ENCODE results near the gene WEE2. TPM values are rescaled to one million over a fixed set of nuclear protein-coding genes. Genes with fewer than 3 reads are reported as not detected.

The WEE2 gene
- polyA plus RNA-seq, 1 donor from 2014 or later, result 0.63 TPM

DNA sequence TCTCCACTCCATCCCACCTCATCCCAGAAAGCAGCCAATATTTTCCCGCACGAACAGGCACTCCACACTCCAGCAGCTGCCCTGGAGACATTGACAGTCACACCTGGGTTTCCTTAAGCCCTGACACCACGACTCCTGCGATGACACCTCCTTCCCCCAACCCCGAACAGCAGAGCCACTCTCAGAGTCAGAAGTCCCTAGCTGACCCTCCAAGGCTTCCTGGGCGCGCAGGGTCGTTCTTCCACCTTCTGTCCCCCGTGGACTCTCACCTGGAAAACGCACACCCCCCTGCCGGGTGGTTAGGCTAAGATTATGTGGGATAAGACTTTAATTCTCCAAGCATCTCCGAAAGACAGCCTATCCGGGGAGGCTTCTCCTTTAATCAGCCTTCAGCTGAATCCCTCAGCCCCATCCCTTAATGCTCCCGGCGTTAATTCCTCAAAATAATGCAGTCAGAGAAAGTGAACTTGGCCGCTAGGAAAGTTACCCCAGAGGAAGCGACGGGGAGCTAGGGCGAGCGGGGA, 7.2 kb upstream of the WEE2 start:
- no peak overlapping the region for H2AFZ ChIP-seq (ENCODE audit: low read depth, low read length)
- H3K4me3 ChIP-seq (ENCODE audit: low read length), result peak overlapping the region; percentile 69
- no peaks in the 10 kb centered on the region for H3K9me2 ChIP-seq (ENCODE audit: insufficient read depth, low read length)
- H3K27me3 ChIP-seq (ENCODE audit: insufficient read depth, low read depth, low read length), result no peaks in the 10 kb centered on the region
- no peaks in the 10 kb centered on the region for H4K20me1 ChIP-seq (ENCODE audit: insufficient read depth)
- H3K9ac ChIP-seq (ENCODE audit: low read length), result peak overlapping the region; percentile 50
- peaks cover 30% of the 10 kb centered on the region for H3K79me2 ChIP-seq (replicated peaks; ENCODE audit: insufficient read depth, low read length)
- H3K36me3 ChIP-seq (ENCODE audit: insufficient read depth, low read length), result no peaks in the 10 kb centered on the region
- H3K27ac ChIP-seq (ENCODE audit: low read length), result peak overlapping the region; percentile 15
- no peaks in the 10 kb centered on the region for H3K9me3 ChIP-seq (ENCODE audit: low read length)
- TF ChIP-seq, protein P1, sequence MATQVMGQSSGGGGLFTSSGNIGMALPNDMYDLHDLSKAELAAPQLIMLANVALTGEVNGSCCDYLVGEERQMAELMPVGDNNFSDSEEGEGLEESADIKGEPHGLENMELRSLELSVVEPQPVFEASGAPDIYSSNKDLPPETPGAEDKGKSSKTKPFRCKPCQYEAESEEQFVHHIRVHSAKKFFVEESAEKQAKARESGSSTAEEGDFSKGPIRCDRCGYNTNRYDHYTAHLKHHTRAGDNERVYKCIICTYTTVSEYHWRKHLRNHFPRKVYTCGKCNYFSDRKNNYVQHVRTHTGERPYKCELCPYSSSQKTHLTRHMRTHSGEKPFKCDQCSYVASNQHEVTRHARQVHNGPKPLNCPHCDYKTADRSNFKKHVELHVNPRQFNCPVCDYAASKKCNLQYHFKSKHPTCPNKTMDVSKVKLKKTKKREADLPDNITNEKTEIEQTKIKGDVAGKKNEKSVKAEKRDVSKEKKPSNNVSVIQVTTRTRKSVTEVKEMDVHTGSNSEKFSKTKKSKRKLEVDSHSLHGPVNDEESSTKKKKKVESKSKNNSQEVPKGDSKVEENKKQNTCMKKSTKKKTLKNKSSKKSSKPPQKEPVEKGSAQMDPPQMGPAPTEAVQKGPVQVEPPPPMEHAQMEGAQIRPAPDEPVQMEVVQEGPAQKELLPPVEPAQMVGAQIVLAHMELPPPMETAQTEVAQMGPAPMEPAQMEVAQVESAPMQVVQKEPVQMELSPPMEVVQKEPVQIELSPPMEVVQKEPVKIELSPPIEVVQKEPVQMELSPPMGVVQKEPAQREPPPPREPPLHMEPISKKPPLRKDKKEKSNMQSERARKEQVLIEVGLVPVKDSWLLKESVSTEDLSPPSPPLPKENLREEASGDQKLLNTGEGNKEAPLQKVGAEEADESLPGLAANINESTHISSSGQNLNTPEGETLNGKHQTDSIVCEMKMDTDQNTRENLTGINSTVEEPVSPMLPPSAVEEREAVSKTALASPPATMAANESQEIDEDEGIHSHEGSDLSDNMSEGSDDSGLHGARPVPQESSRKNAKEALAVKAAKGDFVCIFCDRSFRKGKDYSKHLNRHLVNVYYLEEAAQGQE (IDR thresholded peaks at IDR 0.05; ENCODE audit: borderline replicate concordance), result no peak
- no peak for TF ChIP-seq SMC3 (conservative IDR thresholded peaks at IDR 0.05; ENCODE audit: poor library complexity)
- no peak for TF ChIP-seq POLR2AphosphoS5 (IDR thresholded peaks at IDR 0.05)
- TF ChIP-seq TAF1 (IDR thresholded peaks at IDR 0.05; ENCODE audit: low read depth), result no peak
- no peak for TF ChIP-seq MXI1 (conservative IDR thresholded peaks at IDR 0.05; ENCODE audit: poor library complexity, severe bottlenecking)
- TF ChIP-seq, protein P2, sequence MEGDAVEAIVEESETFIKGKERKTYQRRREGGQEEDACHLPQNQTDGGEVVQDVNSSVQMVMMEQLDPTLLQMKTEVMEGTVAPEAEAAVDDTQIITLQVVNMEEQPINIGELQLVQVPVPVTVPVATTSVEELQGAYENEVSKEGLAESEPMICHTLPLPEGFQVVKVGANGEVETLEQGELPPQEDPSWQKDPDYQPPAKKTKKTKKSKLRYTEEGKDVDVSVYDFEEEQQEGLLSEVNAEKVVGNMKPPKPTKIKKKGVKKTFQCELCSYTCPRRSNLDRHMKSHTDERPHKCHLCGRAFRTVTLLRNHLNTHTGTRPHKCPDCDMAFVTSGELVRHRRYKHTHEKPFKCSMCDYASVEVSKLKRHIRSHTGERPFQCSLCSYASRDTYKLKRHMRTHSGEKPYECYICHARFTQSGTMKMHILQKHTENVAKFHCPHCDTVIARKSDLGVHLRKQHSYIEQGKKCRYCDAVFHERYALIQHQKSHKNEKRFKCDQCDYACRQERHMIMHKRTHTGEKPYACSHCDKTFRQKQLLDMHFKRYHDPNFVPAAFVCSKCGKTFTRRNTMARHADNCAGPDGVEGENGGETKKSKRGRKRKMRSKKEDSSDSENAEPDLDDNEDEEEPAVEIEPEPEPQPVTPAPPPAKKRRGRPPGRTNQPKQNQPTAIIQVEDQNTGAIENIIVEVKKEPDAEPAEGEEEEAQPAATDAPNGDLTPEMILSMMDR (IDR thresholded peaks at IDR 0.05; ENCODE audit: poor library complexity, severe bottlenecking), result no peak
- no peak for TF ChIP-seq RAD21 (conservative IDR thresholded peaks at IDR 0.05)
- no peak for TF ChIP-seq EZH2 (IDR thresholded peaks at IDR 0.05; ENCODE audit: borderline replicate concordance, insufficient read depth, low read length, poor library complexity, severe bottlenecking)
- TF ChIP-seq EP300 (conservative IDR thresholded peaks at IDR 0.05; ENCODE audit: poor library complexity, severe bottlenecking), result no peak
- H3F3A ChIP-seq (ENCODE audit: insufficient read depth, low read length, poor library complexity, severe bottlenecking), result no peaks in the 10 kb centered on the region
- H3K4me2 ChIP-seq (ENCODE audit: low read length), result peak overlapping the region; percentile 90

GRCh38 chr7:141701489-141702046, 6.6 kb upstream of the WEE2 start:
- H3F3A ChIP-seq (ENCODE audit: insufficient read depth, low read length, poor library complexity, severe bottlenecking), result no peaks in the 10 kb centered on the region

More at GRCh38 chr7:141701489-141702046, 6.6 kb upstream of the WEE2 start:
- Histone ChIP-seq H3K9me3 (ENCODE audit: low read length) (no peaks in the 10 kb centered on the region), H3K9me2 (ENCODE audit: insufficient read depth, low read length) (no peaks in the 10 kb centered on the region), H3K27me3 (ENCODE audit: insufficient read depth, low read depth, low read length) (no peaks in the 10 kb centered on the region), H3K4me2 (ENCODE audit: low read length) (no peak overlapping the region), H3K36me3 (ENCODE audit: insufficient read depth, low read length) (no peaks in the 10 kb centered on the region), H3K27ac (ENCODE audit: low read length) (peak overlapping the region; percentile 33), H4K20me1 (ENCODE audit: insufficient read depth) (no peaks in the 10 kb centered on the region), H3K9ac (ENCODE audit: low read length) (peak overlapping the region; percentile 72), H2AFZ (ENCODE audit: low read depth, low read length) (peak overlapping the region; percentile 53), H3K4me3 (ENCODE audit: low read length) (peak overlapping the region; percentile 69), H3K79me2 (replicated peaks; ENCODE audit: insufficient read depth, low read length) (peaks cover 26% of the 10 kb centered on the region)
- TF ChIP-seq MXI1 (conservative IDR thresholded peaks at IDR 0.05; ENCODE audit: poor library complexity, severe bottlenecking) (peak; percentile 40), EZH2 (IDR thresholded peaks at IDR 0.05; ENCODE audit: borderline replicate concordance, insufficient read depth, low read length, poor library complexity, severe bottlenecking) (no peak)
